ENCODE results near the gene TERB1.

TERB1 gene

DNA sequence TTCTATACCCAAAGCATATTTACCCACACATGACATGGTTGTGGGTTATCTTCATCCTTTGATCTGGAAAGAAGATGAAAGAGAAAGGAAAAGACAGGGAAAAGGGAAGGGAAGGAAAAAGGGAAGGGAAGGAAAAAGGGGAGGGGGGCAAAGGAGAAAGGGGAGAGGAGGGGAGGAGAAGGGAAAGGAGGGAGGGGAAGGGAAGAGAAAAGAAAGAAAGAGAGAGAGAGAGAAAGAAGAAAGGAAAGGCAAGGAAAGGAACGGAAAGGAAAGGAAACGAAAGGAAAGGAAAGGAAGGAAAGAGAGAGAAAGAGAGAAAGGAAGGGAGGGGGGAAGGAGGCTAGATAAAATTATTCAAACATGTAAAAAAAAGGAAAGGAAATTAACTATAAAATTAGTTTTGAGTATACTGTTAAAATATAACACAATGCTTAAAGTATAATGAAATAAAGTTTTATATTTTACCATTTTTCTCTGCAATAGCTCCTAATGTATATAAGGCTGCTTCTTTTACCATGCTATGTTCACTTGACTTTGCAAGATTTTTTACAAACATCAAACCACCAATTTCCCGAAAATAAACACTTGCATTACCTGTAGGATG is 11.2 kb downstream of the TERB1 start:
- H3K36me3 ChIP-seq (ENCODE audit: control insufficient read depth, insufficient read depth, low read length): no peaks in the 10 kb centered on the region
- no peak overlapping the region for H3K9ac ChIP-seq
- no peaks in the 10 kb centered on the region for H3K4me1 ChIP-seq
- no peak overlapping the region for H3K4me2 ChIP-seq (ENCODE audit: low read length)
- H3K27me3 ChIP-seq (ENCODE audit: control insufficient read depth, insufficient read depth, low read length): no peaks in the 10 kb centered on the region
- H3K4me3 ChIP-seq (ENCODE audit: low read depth, low read length): no peak overlapping the region
- H3K27ac ChIP-seq: no peak overlapping the region
- no peaks in the 10 kb centered on the region for H3K79me2 ChIP-seq
- TF ChIP-seq, protein P1, sequence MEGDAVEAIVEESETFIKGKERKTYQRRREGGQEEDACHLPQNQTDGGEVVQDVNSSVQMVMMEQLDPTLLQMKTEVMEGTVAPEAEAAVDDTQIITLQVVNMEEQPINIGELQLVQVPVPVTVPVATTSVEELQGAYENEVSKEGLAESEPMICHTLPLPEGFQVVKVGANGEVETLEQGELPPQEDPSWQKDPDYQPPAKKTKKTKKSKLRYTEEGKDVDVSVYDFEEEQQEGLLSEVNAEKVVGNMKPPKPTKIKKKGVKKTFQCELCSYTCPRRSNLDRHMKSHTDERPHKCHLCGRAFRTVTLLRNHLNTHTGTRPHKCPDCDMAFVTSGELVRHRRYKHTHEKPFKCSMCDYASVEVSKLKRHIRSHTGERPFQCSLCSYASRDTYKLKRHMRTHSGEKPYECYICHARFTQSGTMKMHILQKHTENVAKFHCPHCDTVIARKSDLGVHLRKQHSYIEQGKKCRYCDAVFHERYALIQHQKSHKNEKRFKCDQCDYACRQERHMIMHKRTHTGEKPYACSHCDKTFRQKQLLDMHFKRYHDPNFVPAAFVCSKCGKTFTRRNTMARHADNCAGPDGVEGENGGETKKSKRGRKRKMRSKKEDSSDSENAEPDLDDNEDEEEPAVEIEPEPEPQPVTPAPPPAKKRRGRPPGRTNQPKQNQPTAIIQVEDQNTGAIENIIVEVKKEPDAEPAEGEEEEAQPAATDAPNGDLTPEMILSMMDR (IDR thresholded peaks at IDR 0.05): no peak
- no peaks in the 10 kb centered on the region for H3K9me3 ChIP-seq (ENCODE audit: control insufficient read depth, low read length)
- no peak overlapping the region for H2AFZ ChIP-seq

DNA sequence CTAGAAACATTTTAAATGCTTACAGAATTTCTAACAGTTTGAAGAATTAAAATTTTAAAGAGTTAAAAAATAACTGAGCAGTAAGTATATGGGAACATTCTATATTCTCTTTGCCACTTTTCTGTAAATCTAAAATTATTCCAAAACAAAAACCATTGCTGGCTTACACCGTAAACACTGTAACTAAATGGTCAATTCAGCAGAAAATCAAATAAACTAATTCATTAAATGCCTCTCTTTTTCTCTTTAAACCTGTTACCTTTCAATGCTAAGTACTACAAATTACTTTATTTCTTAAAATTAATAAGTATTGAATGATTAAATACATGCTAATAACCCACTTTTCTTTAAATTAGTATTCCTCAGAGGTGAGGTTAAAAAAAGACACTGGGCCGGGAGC is 14.0 kb downstream of the TERB1 start:
- H3K4me1 ChIP-seq: no peaks in the 10 kb centered on the region
- H3K4me2 ChIP-seq (ENCODE audit: low read length): no peak overlapping the region
- H3K4me3 ChIP-seq (ENCODE audit: low read depth, low read length): no peak overlapping the region
- no peak overlapping the region for H3K9ac ChIP-seq
- H3K27ac ChIP-seq: no peak overlapping the region
- H3K27me3 ChIP-seq (ENCODE audit: control insufficient read depth, insufficient read depth, low read length): no peaks in the 10 kb centered on the region
- H2AFZ ChIP-seq: no peak overlapping the region
- no peaks in the 10 kb centered on the region for H3K9me3 ChIP-seq (ENCODE audit: control insufficient read depth, low read length)
- TF ChIP-seq, protein P1 (IDR thresholded peaks at IDR 0.05): no peak
- no peaks in the 10 kb centered on the region for H3K79me2 ChIP-seq
- no peaks in the 10 kb centered on the region for H3K36me3 ChIP-seq (ENCODE audit: control insufficient read depth, insufficient read depth, low read length)

DNA sequence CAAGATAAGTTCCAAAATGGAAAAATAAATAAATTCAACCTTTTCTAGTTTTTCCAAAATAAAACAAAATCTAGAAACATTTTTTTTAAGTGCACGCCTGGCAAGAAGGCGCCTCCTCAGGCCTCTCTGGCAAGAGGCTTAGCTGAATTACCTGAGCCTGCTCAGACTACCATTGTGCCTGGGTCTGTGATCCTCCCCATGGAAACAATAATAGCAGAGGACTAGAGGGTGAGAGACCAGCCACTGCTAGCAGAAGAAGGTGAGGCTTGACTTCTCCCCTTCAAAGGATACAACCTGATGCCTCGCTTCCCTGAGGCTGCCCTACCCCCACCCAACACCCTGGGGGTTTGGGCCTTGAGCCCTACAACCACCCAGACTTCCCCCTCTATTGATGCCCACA is 14.8 kb downstream of the TERB1 start:
- Histone ChIP-seq H3K79me2 (no peaks in the 10 kb centered on the region), H3K27me3 (ENCODE audit: control insufficient read depth, insufficient read depth, low read length) (no peaks in the 10 kb centered on the region), H3K4me1 (no peaks in the 10 kb centered on the region), H2AFZ (no peak overlapping the region), H3K4me2 (ENCODE audit: low read length) (no peak overlapping the region), H3K9ac (no peak overlapping the region), H3K9me3 (ENCODE audit: control insufficient read depth, low read length) (no peaks in the 10 kb centered on the region), H3K4me3 (ENCODE audit: low read depth, low read length) (no peak overlapping the region), H3K27ac (no peak overlapping the region), H3K36me3 (ENCODE audit: control insufficient read depth, insufficient read depth, low read length) (no peaks in the 10 kb centered on the region)
- TF ChIP-seq, protein P1 (IDR thresholded peaks at IDR 0.05): no peak

DNA sequence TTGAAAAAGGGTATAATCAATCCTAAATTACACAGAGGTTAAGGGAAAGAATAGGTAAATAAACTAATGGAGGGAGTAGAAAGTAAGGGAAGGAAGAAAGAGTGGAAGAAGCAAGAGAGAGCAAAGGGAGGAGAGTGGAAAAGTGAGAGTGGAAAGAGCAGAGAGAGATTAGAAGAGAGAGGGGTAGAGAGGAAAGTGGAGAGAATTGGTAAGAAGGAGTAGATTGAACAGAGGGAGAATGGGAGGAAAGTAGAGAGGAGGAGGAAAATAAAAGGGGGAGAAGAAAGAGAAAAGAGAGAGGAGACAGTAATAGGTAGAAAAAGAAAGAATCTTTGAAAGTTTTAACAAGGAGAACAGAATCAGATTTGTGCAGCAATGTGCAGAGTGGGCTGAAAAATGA is 24.9 kb downstream of the TERB1 start:
- no peaks in the 10 kb centered on the region for H3K36me3 ChIP-seq (ENCODE audit: control insufficient read depth, insufficient read depth, low read length)
- H3K4me2 ChIP-seq (ENCODE audit: low read length): no peak overlapping the region
- no peak overlapping the region for H2AFZ ChIP-seq
- no peaks in the 10 kb centered on the region for H3K9me3 ChIP-seq (ENCODE audit: control insufficient read depth, low read length)
- H3K4me1 ChIP-seq: no peaks in the 10 kb centered on the region
- no peak overlapping the region for H3K4me3 ChIP-seq (ENCODE audit: low read depth, low read length)
- TF ChIP-seq, protein P1 (IDR thresholded peaks at IDR 0.05): no peak
- H3K9ac ChIP-seq: no peak overlapping the region
- no peak overlapping the region for H3K27ac ChIP-seq
- H3K27me3 ChIP-seq (ENCODE audit: control insufficient read depth, insufficient read depth, low read length): no peaks in the 10 kb centered on the region
- H3K79me2 ChIP-seq: no peaks in the 10 kb centered on the region

DNA sequence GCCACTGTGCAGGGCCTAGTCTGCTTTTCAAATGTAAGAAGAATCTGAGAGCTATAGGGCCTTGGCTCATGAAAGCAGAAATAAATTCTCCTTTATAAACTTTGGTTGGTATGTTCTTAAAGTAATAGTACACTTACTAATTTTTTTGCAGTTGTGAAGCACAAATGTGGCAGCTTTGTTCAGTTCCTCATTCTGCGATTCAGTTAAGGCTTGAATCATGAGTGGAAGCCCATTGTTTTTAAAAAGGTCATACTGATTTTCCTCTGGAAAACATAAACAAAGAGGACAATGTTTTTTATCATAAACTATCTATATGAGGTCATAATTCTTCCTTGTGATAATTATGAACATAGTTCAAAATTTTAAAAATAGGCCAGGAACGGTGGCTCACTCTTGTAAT is 26.4 kb downstream of the TERB1 start:
- H3K9ac ChIP-seq: no peak overlapping the region
- H3K27me3 ChIP-seq (ENCODE audit: control insufficient read depth, insufficient read depth, low read length): no peaks in the 10 kb centered on the region
- H3K27ac ChIP-seq: no peak overlapping the region
- no peak overlapping the region for H2AFZ ChIP-seq
- H3K36me3 ChIP-seq (ENCODE audit: control insufficient read depth, insufficient read depth, low read length): no peaks in the 10 kb centered on the region
- no peak overlapping the region for H3K4me2 ChIP-seq (ENCODE audit: low read length)
- no peaks in the 10 kb centered on the region for H3K79me2 ChIP-seq
- H3K9me3 ChIP-seq (ENCODE audit: control insufficient read depth, low read length): no peaks in the 10 kb centered on the region
- H3K4me3 ChIP-seq (ENCODE audit: low read depth, low read length): no peak overlapping the region
- H3K4me1 ChIP-seq: no peaks in the 10 kb centered on the region
- TF ChIP-seq, protein P1 (IDR thresholded peaks at IDR 0.05): no peak

All from parathyroid adenoma (tissue), 2 donors.